Measurements from ENCODE around the gene PLET1.
A peak's percentile ranks its signal among the peaks of the same experiment; 100 is the strongest.

PLET1 gene

DNA sequence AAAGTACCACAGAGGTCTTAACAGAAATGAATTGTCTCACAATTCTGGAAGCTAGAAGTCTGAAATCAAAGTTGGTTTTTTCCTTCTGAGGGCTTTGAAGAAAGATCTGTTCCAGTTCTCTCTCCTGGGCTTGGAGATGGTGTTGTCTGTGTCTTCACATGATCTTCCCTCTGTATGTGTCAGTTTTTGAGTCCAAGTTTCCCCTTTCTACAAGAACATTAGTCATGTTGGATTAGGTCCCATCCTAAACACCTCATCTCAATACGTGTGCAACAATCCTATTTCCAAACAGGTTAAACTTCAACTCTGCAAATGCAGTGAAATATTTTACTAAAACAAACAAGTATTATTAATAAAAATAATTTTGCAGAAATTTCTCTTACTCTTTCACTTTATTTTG lies 37.5 kb downstream of the PLET1 start:
- DNase-seq (ENCODE audit: low read depth) = no peak
- TF ChIP-seq MYC (IDR thresholded peaks at IDR 0.05; ENCODE audit: low read depth, low read length) = no peak
- TF ChIP-seq, protein P1, sequence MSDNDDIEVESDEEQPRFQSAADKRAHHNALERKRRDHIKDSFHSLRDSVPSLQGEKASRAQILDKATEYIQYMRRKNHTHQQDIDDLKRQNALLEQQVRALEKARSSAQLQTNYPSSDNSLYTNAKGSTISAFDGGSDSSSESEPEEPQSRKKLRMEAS (IDR thresholded peaks at IDR 0.05; ENCODE audit: low read depth, low read length) = no peak
- TF ChIP-seq, protein P2, sequence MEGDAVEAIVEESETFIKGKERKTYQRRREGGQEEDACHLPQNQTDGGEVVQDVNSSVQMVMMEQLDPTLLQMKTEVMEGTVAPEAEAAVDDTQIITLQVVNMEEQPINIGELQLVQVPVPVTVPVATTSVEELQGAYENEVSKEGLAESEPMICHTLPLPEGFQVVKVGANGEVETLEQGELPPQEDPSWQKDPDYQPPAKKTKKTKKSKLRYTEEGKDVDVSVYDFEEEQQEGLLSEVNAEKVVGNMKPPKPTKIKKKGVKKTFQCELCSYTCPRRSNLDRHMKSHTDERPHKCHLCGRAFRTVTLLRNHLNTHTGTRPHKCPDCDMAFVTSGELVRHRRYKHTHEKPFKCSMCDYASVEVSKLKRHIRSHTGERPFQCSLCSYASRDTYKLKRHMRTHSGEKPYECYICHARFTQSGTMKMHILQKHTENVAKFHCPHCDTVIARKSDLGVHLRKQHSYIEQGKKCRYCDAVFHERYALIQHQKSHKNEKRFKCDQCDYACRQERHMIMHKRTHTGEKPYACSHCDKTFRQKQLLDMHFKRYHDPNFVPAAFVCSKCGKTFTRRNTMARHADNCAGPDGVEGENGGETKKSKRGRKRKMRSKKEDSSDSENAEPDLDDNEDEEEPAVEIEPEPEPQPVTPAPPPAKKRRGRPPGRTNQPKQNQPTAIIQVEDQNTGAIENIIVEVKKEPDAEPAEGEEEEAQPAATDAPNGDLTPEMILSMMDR (IDR thresholded peaks at IDR 0.05; ENCODE audit: low read depth, low read length) = no peak
- no peak for TF ChIP-seq POLR2A (IDR thresholded peaks at IDR 0.05; ENCODE audit: extremely low read depth, insufficient read length)
- no peak overlapping the region for H3K4me3 ChIP-seq (ENCODE audit: low read depth, low read length)

DNA sequence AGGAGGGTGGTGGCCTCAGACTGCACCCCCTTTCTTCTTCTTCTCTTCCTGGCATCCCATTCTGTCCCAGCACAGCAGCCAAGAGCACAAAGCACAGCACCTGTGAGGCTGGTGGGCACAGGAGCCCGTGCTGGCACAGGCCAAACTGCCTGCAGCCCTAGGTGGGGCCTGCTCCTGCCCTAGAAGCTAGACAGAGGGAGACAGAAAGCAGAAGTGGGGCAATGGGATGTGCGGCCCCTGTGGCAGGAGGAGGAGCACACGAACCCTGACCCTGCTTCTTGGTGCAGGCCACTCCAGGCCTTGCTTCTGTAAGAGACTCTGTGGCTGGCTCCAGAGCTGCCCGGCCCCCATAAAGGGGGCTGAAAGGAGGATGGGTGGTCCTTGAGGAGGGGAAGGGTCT lies 38.4 kb downstream of the PLET1 start:
- peak; percentile 28 for DNase-seq (ENCODE audit: low read depth)

DNA sequence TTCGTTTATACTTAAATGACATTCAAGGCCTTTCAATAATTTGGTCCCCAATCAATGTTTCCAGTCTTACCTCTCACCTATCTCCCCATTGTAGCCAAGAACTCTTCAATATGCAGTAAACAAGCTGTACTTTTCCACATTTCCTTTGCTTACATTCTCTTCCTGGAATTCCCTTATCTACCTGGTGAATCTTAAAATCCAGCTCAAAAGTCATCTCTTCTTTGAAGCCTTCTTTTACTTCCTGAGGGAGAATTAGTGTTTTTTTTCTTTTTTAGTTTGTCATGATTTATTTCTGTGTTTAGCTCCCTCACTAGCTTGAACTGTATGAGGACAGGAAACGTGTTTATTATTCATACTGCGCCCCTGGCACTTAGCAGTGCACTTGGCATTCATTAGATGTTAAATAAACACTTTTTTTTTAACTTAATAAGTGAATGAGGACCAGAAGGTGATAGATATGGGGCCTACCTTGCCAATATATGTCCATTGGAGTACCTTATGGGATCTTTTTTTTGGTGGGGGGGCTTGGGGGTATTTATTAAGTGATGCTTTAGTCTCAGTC lies 39.3 kb downstream of the PLET1 start:
- no peak for DNase-seq (ENCODE audit: low read depth)
- no peak overlapping the region for H3K4me3 ChIP-seq (ENCODE audit: low read depth, low read length)
- TF ChIP-seq POLR2A (IDR thresholded peaks at IDR 0.05; ENCODE audit: extremely low read depth, insufficient read length) (no peak), MYC (IDR thresholded peaks at IDR 0.05; ENCODE audit: low read depth, low read length) (no peak)

More for the DNA sequence above, 38.4 kb downstream of the PLET1 start:
- H3K4me3 ChIP-seq (ENCODE audit: low read depth, low read length) = no peak overlapping the region
- TF ChIP-seq POLR2A (IDR thresholded peaks at IDR 0.05; ENCODE audit: extremely low read depth, insufficient read length) (no peak), MYC (IDR thresholded peaks at IDR 0.05; ENCODE audit: low read depth, low read length) (no peak)
- TF ChIP-seq, protein P2 (IDR thresholded peaks at IDR 0.05; ENCODE audit: low read depth, low read length) = no peak
- TF ChIP-seq, protein P1 (IDR thresholded peaks at IDR 0.05; ENCODE audit: low read depth, low read length) = no peak

DNA sequence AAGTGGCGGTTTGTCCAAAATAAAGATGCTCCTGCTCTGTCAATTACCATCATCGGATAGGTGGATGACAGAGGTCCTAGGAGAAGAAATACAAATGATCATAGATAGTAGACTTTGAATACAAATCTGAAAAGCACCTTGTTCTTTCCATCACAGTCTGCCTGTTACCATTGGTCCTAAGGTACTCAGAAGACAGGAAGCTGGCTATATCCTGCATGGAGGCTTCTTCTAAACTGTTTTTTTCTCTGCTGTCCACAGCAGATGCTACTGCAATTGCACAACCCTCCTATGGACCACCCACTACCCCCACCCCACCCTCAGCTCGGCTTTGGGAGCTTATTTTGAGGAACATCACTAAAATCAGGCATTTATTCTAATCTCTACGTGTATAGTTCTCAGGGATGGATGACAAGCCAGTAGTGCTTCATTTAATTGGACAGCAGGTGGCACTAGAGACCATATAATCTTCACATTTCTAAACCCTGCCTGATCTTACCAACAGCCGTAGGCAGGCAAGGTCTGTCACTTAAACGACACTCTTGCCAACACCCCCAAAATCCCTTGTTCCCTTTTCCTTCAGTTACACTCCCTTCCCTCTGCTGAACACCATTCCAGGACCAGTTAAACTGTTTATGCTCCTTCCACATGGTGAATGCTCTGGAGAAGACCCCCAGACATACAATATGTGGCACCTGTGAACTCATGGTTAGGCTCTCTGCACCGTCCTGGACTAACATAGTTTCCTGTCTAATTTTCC lies 41.0 kb downstream of the PLET1 start:
- H3K4me3 ChIP-seq (ENCODE audit: low read depth, low read length) = no peak overlapping the region
- DNase-seq (ENCODE audit: low read depth) = peak; percentile 85
- TF ChIP-seq, protein P1 (IDR thresholded peaks at IDR 0.05; ENCODE audit: low read depth, low read length) = peak; percentile 28; the same call in 1 of the 2 replicates
- TF ChIP-seq, protein P2 (IDR thresholded peaks at IDR 0.05; ENCODE audit: low read depth, low read length) = peak; percentile 72
- TF ChIP-seq POLR2A (IDR thresholded peaks at IDR 0.05; ENCODE audit: extremely low read depth, insufficient read length) (no peak), MYC (IDR thresholded peaks at IDR 0.05; ENCODE audit: low read depth, low read length) (peak; percentile 41)

DNA sequence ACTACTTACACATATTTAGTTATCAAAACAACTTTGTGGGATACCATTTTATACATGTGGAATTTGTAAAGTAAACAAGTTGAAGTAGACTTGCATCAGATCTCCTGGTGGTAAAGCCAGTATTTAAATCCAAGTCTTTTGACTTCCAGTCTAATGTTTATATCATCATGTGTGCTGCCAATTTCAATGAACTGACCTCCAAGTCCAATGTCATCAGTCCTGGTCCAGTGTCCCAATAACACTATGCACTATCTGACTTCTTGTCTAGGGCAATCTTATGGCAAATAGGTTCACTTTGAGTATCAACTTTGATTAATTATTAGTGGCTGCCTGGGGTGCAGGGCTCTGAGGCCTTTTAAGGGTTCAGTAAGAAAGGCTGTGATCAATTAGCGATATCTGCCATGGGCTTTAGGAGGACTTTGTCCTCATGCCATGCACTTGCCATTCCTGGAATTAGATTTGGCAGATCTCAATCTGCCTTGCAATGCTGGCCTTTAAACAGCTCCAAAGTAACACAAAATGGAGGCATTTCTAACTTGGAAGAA lies 44.0 kb downstream of the PLET1 start:
- TF ChIP-seq, protein P1 (IDR thresholded peaks at IDR 0.05; ENCODE audit: low read depth, low read length) = no peak
- TF ChIP-seq, protein P2 (IDR thresholded peaks at IDR 0.05; ENCODE audit: low read depth, low read length) = no peak
- TF ChIP-seq MYC (IDR thresholded peaks at IDR 0.05; ENCODE audit: low read depth, low read length) = no peak
- TF ChIP-seq POLR2A (IDR thresholded peaks at IDR 0.05; ENCODE audit: extremely low read depth, insufficient read length) = no peak
- no peak for DNase-seq (ENCODE audit: low read depth)
- H3K4me3 ChIP-seq (ENCODE audit: low read depth, low read length) = no peak overlapping the region

DNA sequence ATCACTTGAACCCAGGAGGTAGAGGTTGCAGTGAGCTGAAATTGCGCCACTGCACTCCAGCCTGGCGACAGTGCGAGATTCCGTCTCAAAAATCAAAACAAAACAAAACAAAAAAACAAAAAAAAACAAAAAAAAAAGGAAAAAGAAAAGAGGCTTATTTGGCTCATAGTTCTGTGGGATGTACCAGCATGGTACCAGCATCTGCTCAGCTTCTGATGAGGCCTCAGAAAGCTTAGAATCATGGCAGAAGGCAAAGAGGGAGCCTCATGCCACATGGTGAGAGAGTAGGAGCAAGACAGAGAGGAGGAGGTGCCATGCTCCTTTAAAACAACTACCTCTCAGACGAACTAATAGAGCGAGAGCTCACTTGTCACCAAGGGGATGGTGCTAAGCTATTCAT lies 45.0 kb downstream of the PLET1 start:
- no peak overlapping the region for H3K4me3 ChIP-seq (ENCODE audit: low read depth, low read length)
- no peak for DNase-seq (ENCODE audit: low read depth)
- TF ChIP-seq POLR2A (IDR thresholded peaks at IDR 0.05; ENCODE audit: extremely low read depth, insufficient read length) = no peak
- no peak for TF ChIP-seq MYC (IDR thresholded peaks at IDR 0.05; ENCODE audit: low read depth, low read length)
- TF ChIP-seq, protein P2 (IDR thresholded peaks at IDR 0.05; ENCODE audit: low read depth, low read length) = no peak
- TF ChIP-seq, protein P1 (IDR thresholded peaks at IDR 0.05; ENCODE audit: low read depth, low read length) = no peak
